Uterus (tissue), 4 donors: ENCODE measurements around the gene FKBP7. TPM values are rescaled to one million over a fixed set of nuclear protein-coding genes. Genes with fewer than 3 reads are reported as not detected.
"Not testable (repeated sequence)": the region's sequence is repeated elsewhere in the genome, so short reads cannot be mapped to it uniquely, and the experiment has no call there.

ENCODE experiments used
- DNase-seq, 2 donors: peaks; one replicate each; pipeline ENCODE4 v3.0.0-alpha.2; 2019 to 2020
- H3K27ac ChIP-seq, 2 donors: fragments of 200-600 bp; sonication (generic); 1 replicate in 1 of 2; 2 replicates in 1 of 2; pipeline ENCODE4 v1.5.1; 2016 to 2018
- H3K27me3 ChIP-seq, 2 donors: fragments of 200-600 bp; sonication (generic); one replicate each; pipeline ENCODE4 v1.5.1; 2018 to 2019; ENCODE audit warnings: control low read depth in 1 of 2
- H3K36me3 ChIP-seq, 2 donors: fragments of 200-600 bp; sonication (generic); one replicate each; pipeline ENCODE4 v1.5.1; 2019; ENCODE audit warnings: control low read depth in 1 of 2
- H3K4me1 ChIP-seq, 2 donors: fragments of 200-600 bp; sonication (generic); one replicate each; pipeline ENCODE4 v1.5.1; 2018 to 2019; ENCODE audit warnings: control low read depth in 1 of 2
- H3K4me3 ChIP-seq, 2 donors: fragments of 200-600 bp; sonication (generic); 1 replicate in 1 of 2; 2 replicates in 1 of 2; pipeline ENCODE4 v1.5.1; 2018 to 2019; ENCODE audit warnings: mild to moderate bottlenecking in 1 of 2
- H3K9me3 ChIP-seq, 2 donors: fragments of 200-600 bp; sonication (generic); one replicate each; pipeline ENCODE4 v1.5.1; 2019; ENCODE audit warnings: control low read depth in 1 of 2
- CTCF ChIP-seq, 4 experiments: fragments of 200-600 bp in 2 of 4; fragments of 450-650 bp in 2 of 4; sonication (generic) in 2 of 4; IDR thresholded peaks; one replicate each; pipeline ENCODE4 v1.5.1; 2016 to 2019; ENCODE audit warnings: antibody characterized with exemption in 4 of 4, mild to moderate bottlenecking in 2 of 4, moderate library complexity in 1 of 4
- POLR2A ChIP-seq, 2 donors: fragments of 450-650 bp; IDR thresholded peaks; one replicate each; pipeline ENCODE4 v1.6.1; 2016; ENCODE audit warnings: antibody characterized with exemption in 2 of 2, mild to moderate bottlenecking in 1 of 2, moderate library complexity in 1 of 2
- intact Hi-C: fragments of 100-400 bp; cut with DNase I; formaldehyde crosslinking; loops from one replicate; pipeline ENCODE4 v1.15.1; 2023; ENCODE audit warnings: low total_unique reads
- total RNA-seq, 4 donors: library from RNA; depleted of rRNA in 3 of 4; stranded (reverse); fragments of >200 nt in 3 of 4; gene quantifications; one replicate each; pipeline versions ENCODE4 v1.1.0 to v1.2.4, GENCODE V29; 2014 to 2023
- donor health status: DM: yes; HTN: yes; CAD: no.

FKBP7 gene
- total RNA-seq, 4 donors from 2014 or later: 5.4 to 87.2 (median 27.0) TPM

DNA sequence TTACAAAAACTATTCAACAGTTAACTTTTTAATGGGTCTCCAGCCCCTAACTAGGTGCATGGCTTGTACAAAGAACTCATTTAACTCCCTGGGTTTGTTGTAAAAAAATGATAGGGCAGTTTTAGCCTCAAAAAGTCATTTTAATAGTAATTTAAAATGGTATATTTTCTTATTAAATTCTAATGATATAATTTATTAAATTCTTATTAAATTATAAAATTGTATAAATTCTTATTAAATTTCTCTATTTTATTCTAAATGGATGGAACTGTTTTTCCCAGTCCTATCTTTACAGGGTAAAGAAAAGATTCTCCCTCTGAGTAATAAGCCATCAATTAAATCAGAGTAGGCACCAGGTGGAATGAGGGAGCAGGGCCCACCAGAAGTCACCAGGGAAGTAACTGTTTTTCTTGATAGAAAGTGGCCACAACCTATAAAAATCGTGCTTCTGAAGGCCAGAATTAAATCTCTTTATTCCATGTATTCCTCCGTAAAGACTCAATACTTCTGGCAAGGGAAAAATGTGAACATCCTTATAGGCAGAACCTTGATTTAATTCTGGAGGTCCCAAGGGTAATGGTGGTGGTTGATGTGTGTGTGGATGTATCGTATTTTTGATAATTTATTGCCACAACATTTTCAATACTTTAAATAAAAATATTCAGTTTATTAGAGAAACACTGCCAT is 814 bp downstream of the FKBP7 start:
- no peak for TF ChIP-seq POLR2A (IDR thresholded peaks at IDR 0.05)
- no peak for TF ChIP-seq CTCF (IDR thresholded peaks at IDR 0.05)
- peak overlapping the region; percentile 68 for H3K4me3 ChIP-seq
- H3K4me1 ChIP-seq: peaks cover 4 to 7% of the 10 kb centered on the region in 2 donors
- peak overlapping the region; percentile 93 to 99 for H3K27ac ChIP-seq
- H3K36me3 ChIP-seq: no peaks in the 10 kb centered on the region
- H3K27me3 ChIP-seq: no peaks in the 10 kb centered on the region
- DNase-seq: no peak
- intact Hi-C loops: no loop called here
- H3K9me3 ChIP-seq: no peaks in the 10 kb centered on the region

GRCh38 chr2:178476477-178476876 is 1.9 kb downstream of the FKBP7 start:
- intact Hi-C loops: no loop called here
- peaks cover 0 to 7% of the 10 kb centered on the region in 2 donors for H3K4me1 ChIP-seq
- H3K27ac ChIP-seq: no peak overlapping the region
- H3K27me3 ChIP-seq: no peaks in the 10 kb centered on the region
- no peak for DNase-seq
- no peak overlapping the region for H3K4me3 ChIP-seq
- H3K36me3 ChIP-seq: no peaks in the 10 kb centered on the region
- no peak for TF ChIP-seq CTCF (IDR thresholded peaks at IDR 0.05)
- TF ChIP-seq POLR2A (IDR thresholded peaks at IDR 0.05): no peak
- no peaks in the 10 kb centered on the region for H3K9me3 ChIP-seq

- Histone ChIP-seq H3K36me3 (no peaks in the 10 kb centered on the region), H3K27me3 (no peaks in the 10 kb centered on the region), H3K9me3 (no peaks in the 10 kb centered on the region), H3K4me1 (peaks cover 0 to 7% of the 10 kb centered on the region in 2 donors), H3K27ac (no peak overlapping the region), H3K4me3 (no peak overlapping the region)
- intact Hi-C loops: no loop called here
- DNase-seq: no peak
- TF ChIP-seq CTCF (IDR thresholded peaks at IDR 0.05): no peak
Measured at GRCh38 chr2:178474560-178474959, 3.8 kb downstream of the FKBP7 start.

GRCh38 chr2:178473931-178474330 is 4.5 kb downstream of the FKBP7 start:
- H3K36me3 ChIP-seq: no peaks in the 10 kb centered on the region
- no peak overlapping the region for H3K27ac ChIP-seq
- peaks cover 0 to 7% of the 10 kb centered on the region in 2 donors for H3K4me1 ChIP-seq
- H3K27me3 ChIP-seq: no peaks in the 10 kb centered on the region
- TF ChIP-seq POLR2A (IDR thresholded peaks at IDR 0.05) (no peak), CTCF (IDR thresholded peaks at IDR 0.05) (no peak)
- H3K4me3 ChIP-seq: no peak overlapping the region
- H3K9me3 ChIP-seq: no peaks in the 10 kb centered on the region
- DNase-seq: no peak
- intact Hi-C loops: no loop called here

GRCh38 chr2:178473373-178473772 is 5.0 kb downstream of the FKBP7 start:
- Histone ChIP-seq H3K4me1 (peaks cover 0 to 7% of the 10 kb centered on the region in 2 donors), H3K9me3 (no peaks in the 10 kb centered on the region), H3K4me3 (no peak overlapping the region), H3K27me3 (no peaks in the 10 kb centered on the region), H3K27ac (no peak overlapping the region), H3K36me3 (no peaks in the 10 kb centered on the region)
- no peak for DNase-seq
- TF ChIP-seq POLR2A (IDR thresholded peaks at IDR 0.05): no peak
- no peak for TF ChIP-seq CTCF (IDR thresholded peaks at IDR 0.05)
- intact Hi-C loops: no loop called here

GRCh38 chr2:178471313-178471712 is 7.1 kb downstream of the FKBP7 start:
- intact Hi-C loops, H3K9me3 ChIP-seq, H3K27me3 ChIP-seq: not testable (repeated sequence)

More at GRCh38 chr2:178471313-178471712, 7.1 kb downstream of the FKBP7 start:
- not testable (repeated sequence) for H3K27ac ChIP-seq, H3K4me1 ChIP-seq, H3K36me3 ChIP-seq, H3K4me3 ChIP-seq, DNase-seq
